ENCODE data around the gene CASP9. TPM values are rescaled to one million over a fixed set of nuclear protein-coding genes. Genes with fewer than 3 reads are reported as not detected.

Gene CASP9
- total RNA-seq, 6 experiments from 2014 or later: 2.3 to 9.0 (median 8.2) TPM

- no peak for TF ChIP-seq CTCF (IDR thresholded peaks at IDR 0.05)
- TF ChIP-seq POLR2A (IDR thresholded peaks at IDR 0.05): no peak
- intact Hi-C loops (cut with DNase I): no loop called here
- Histone ChIP-seq H3K4me1 (no peaks in the 10 kb centered on the region), H3K36me3 (no peaks in the 10 kb centered on the region), H3K4me3 (no peak overlapping the region), H3K27me3 (no peaks in the 10 kb centered on the region), H3K27ac (no peak overlapping the region), H3K9me3 (no peaks in the 10 kb centered on the region)
- WGBS (ENCODE audit: insufficient coverage, low coverage, low lambda C conversion rate, missing lambda C conversion rate): no CpG with 5 or more reads among the region's 1 CpG
- DNase-seq (no peak), ATAC-seq (no peak)
These were observed 71.8 kb downstream of the CASP9 start for GRCh38 chr1:15452216-15452615.

- TF ChIP-seq CTCF (IDR thresholded peaks at IDR 0.05) (no peak), POLR2A (IDR thresholded peaks at IDR 0.05) (no peak)
- Histone ChIP-seq H3K4me1 (no peaks in the 10 kb centered on the region), H3K4me3 (no peak overlapping the region), H3K9me3 (no peaks in the 10 kb centered on the region), H3K27ac (no peak overlapping the region), H3K27me3 (no peaks in the 10 kb centered on the region), H3K36me3 (no peaks in the 10 kb centered on the region)
- DNase-seq: no peak
- no peak for ATAC-seq
- 72% methylated on average over 2 of the region's 6 CpGs for WGBS (ENCODE audit: insufficient coverage, low coverage, low lambda C conversion rate, missing lambda C conversion rate)
- intact Hi-C loops (cut with DNase I): no loop called here
These were observed 72.8 kb downstream of the CASP9 start for GRCh38 chr1:15451014-15451722.

GRCh38 chr1:15449567-15449966 lies 74.4 kb downstream of the CASP9 start:
- no peaks in the 10 kb centered on the region for H3K9me3 ChIP-seq
- no peak overlapping the region for H3K4me3 ChIP-seq
- H3K4me1 ChIP-seq: no peaks in the 10 kb centered on the region
- no peak for DNase-seq
- 66% methylated on average over 3 of the region's 3 CpGs for WGBS (ENCODE audit: insufficient coverage, low coverage, low lambda C conversion rate, missing lambda C conversion rate)
- intact Hi-C loops (cut with DNase I): no loop called here
- H3K27ac ChIP-seq: no peak overlapping the region
- no peak for TF ChIP-seq CTCF (IDR thresholded peaks at IDR 0.05)
- no peak for TF ChIP-seq POLR2A (IDR thresholded peaks at IDR 0.05)
- H3K27me3 ChIP-seq: no peaks in the 10 kb centered on the region
- ATAC-seq: no peak
- no peaks in the 10 kb centered on the region for H3K36me3 ChIP-seq

- ATAC-seq (no peak), DNase-seq (no peak)
- no peaks in the 10 kb centered on the region for H3K36me3 ChIP-seq
- H3K4me3 ChIP-seq: no peak overlapping the region
- no peak for TF ChIP-seq POLR2A (IDR thresholded peaks at IDR 0.05)
- no peak for TF ChIP-seq CTCF (IDR thresholded peaks at IDR 0.05)
- no peaks in the 10 kb centered on the region for H3K27me3 ChIP-seq
- H3K4me1 ChIP-seq: no peaks in the 10 kb centered on the region
- intact Hi-C loops (cut with DNase I): no loop called here
- WGBS (ENCODE audit: insufficient coverage, low coverage, low lambda C conversion rate, missing lambda C conversion rate): 85% methylated on average over 3 of the region's 3 CpGs
- H3K27ac ChIP-seq: no peak overlapping the region
- no peaks in the 10 kb centered on the region for H3K9me3 ChIP-seq
These were observed 75.0 kb downstream of the CASP9 start for GRCh38 chr1:15448877-15449462.
